Measurements from ENCODE around the gene SNU13. TPM values are rescaled to one million over a fixed set of nuclear protein-coding genes. Genes with fewer than 3 reads are reported as not detected.
"Not testable (repeated sequence)": the region's sequence is repeated elsewhere in the genome, so short reads cannot be mapped to it uniquely, and the experiment has no call there.

The SNU13 gene
- total RNA-seq, 1 donor from 2014 or later, result 111 TPM

DNA sequence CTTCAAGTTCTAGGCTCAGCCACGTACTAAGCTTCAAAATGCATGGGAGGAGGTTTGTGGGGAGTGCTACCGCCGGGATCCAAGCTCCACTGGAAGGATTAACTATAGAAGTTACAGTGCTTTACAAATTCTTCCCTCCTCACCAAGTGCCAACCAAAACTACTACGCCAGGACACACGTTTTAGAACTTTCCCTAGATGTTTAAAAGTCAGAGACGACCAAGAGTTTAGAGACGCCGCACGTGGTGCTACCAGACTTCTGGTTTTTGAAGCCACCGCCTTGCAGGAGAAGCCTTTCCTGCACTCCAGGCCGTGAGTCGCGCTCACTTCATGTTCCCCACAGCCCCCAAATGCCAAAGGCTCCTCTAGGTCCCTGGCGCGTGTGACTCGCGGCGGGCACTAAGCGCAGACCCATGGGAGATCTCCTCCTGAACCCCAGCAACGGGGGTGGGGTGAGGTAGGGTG is 734 bp downstream of the SNU13 start:
- DNase-seq (peak; percentile 69), ATAC-seq (peak; percentile 33)
- H3K36me3 ChIP-seq, result no peaks in the 10 kb centered on the region
- peak overlapping the region; percentile 86 for H3K4me3 ChIP-seq
- no peak for TF ChIP-seq CTCF (IDR thresholded peaks at IDR 0.05)
- no peaks in the 10 kb centered on the region for H3K9me3 ChIP-seq
- H3K4me1 ChIP-seq, result peaks cover 14% of the 10 kb centered on the region
- intact Hi-C loops (cut with DNase I), result no loop called here
- H3K27me3 ChIP-seq, result no peaks in the 10 kb centered on the region
- H3K27ac ChIP-seq, result peak overlapping the region; percentile 99

GRCh38 chr22:41686890-41687289 is 1.8 kb downstream of the SNU13 start:
- H3K4me1 ChIP-seq, result peaks cover 14% of the 10 kb centered on the region
- H3K36me3 ChIP-seq; intact Hi-C loops (cut with DNase I); H3K27ac ChIP-seq; H3K27me3 ChIP-seq; ATAC-seq; H3K4me3 ChIP-seq; H3K9me3 ChIP-seq: not testable (repeated sequence)
- peak; percentile 22 for DNase-seq

- Histone ChIP-seq H3K27me3 (no peaks in the 10 kb centered on the region), H3K9me3 (no peaks in the 10 kb centered on the region), H3K27ac (no peak overlapping the region), H3K4me3 (no peak overlapping the region), H3K4me1 (peaks cover 17% of the 10 kb centered on the region), H3K36me3 (peaks cover 19% of the 10 kb centered on the region)
- TF ChIP-seq CTCF (IDR thresholded peaks at IDR 0.05), result no peak
- intact Hi-C loops (cut with DNase I), result no loop called here
- DNase-seq (no peak), ATAC-seq (no peak)
Measured at GRCh38 chr22:41684194-41684593, 4.5 kb downstream of the SNU13 start.

- Histone ChIP-seq H3K4me3 (no peak overlapping the region), H3K27ac (no peak overlapping the region), H3K27me3 (no peaks in the 10 kb centered on the region), H3K36me3 (peaks cover 24% of the 10 kb centered on the region), H3K9me3 (no peaks in the 10 kb centered on the region), H3K4me1 (peaks cover 17% of the 10 kb centered on the region)
- intact Hi-C loops (cut with DNase I), result no loop called here
- no peak for DNase-seq
- TF ChIP-seq CTCF (IDR thresholded peaks at IDR 0.05), result no peak
- ATAC-seq, result no peak
Measured at GRCh38 chr22:41683616-41684015, 5.1 kb downstream of the SNU13 start.

GRCh38 chr22:41683052-41683451 is 5.6 kb downstream of the SNU13 start:
- Histone ChIP-seq H3K36me3 (peaks cover 30% of the 10 kb centered on the region), H3K9me3 (no peaks in the 10 kb centered on the region), H3K27ac (peak overlapping the region; percentile 93), H3K4me1 (peaks cover 17% of the 10 kb centered on the region), H3K27me3 (no peaks in the 10 kb centered on the region), H3K4me3 (peak overlapping the region; percentile 67)
- no peak for TF ChIP-seq CTCF (IDR thresholded peaks at IDR 0.05)
- intact Hi-C loops (cut with DNase I), result no loop called here
- peak; percentile 8 for DNase-seq
- ATAC-seq, result no peak

- TF ChIP-seq CTCF (IDR thresholded peaks at IDR 0.05), result no peak
- Histone ChIP-seq H3K9me3 (no peaks in the 10 kb centered on the region), H3K4me3 (peak overlapping the region; percentile 67), H3K27me3 (no peaks in the 10 kb centered on the region), H3K36me3 (peaks cover 35% of the 10 kb centered on the region), H3K27ac (peak overlapping the region; percentile 93), H3K4me1 (peaks cover 10% of the 10 kb centered on the region)
- DNase-seq (peak; percentile 92), ATAC-seq (peak; percentile 98)
- intact Hi-C loops (cut with DNase I), result no loop called here
Measured at GRCh38 chr22:41682033-41682807, 6.4 kb downstream of the SNU13 start.
